ENCODE measurements around the gene CDC14A. TPM values are rescaled to one million over a fixed set of nuclear protein-coding genes. Genes with fewer than 3 reads are reported as not detected.

The CDC14A gene
- total and polyA plus RNA-seq, 2 donors = 8.3 to 9.8 TPM

GRCh38 chr1:100565937-100566699 is 213.8 kb downstream of the CDC14A start:
- H3K9me3 ChIP-seq (ENCODE audit: control insufficient read depth in 2 of 2, insufficient read depth in 1 of 2, low read length in 1 of 2) = no peaks in the 10 kb centered on the region
- no peak overlapping the region for H3K27ac ChIP-seq (ENCODE audit: low read depth in 1 of 2, low read length in 1 of 2)
- WGBS = 88% methylated on average over 5 of the region's 5 CpGs
- no peaks in the 10 kb centered on the region for H3K27me3 ChIP-seq (ENCODE audit: control insufficient read depth in 2 of 2, insufficient read depth in 1 of 2, low read length in 1 of 2)
- H3K36me3 ChIP-seq (ENCODE audit: control insufficient read depth in 2 of 2, insufficient read depth in 2 of 2, low read length in 1 of 2) = no peaks in the 10 kb centered on the region
- H3K4me1 ChIP-seq (ENCODE audit: control insufficient read depth in 2 of 2, insufficient read depth in 2 of 2, low read length in 2 of 2) = no peaks in the 10 kb centered on the region
- no peak for DNase-seq (ENCODE audit: low read depth in 6 of 9, low spot score in 9 of 9)
- H3K4me3 ChIP-seq (ENCODE audit: low read length in 2 of 2) = no peak overlapping the region

- Histone ChIP-seq H3K36me3 (ENCODE audit: control insufficient read depth in 2 of 2, insufficient read depth in 2 of 2, low read length in 1 of 2) (no peaks in the 10 kb centered on the region), H3K4me1 (ENCODE audit: control insufficient read depth in 2 of 2, insufficient read depth in 2 of 2, low read length in 2 of 2) (no peaks in the 10 kb centered on the region), H3K27me3 (ENCODE audit: control insufficient read depth in 2 of 2, insufficient read depth in 1 of 2, low read length in 1 of 2) (no peaks in the 10 kb centered on the region), H3K27ac (ENCODE audit: low read depth in 1 of 2, low read length in 1 of 2) (no peak overlapping the region), H3K4me3 (ENCODE audit: low read length in 2 of 2) (no peak overlapping the region), H3K9me3 (ENCODE audit: control insufficient read depth in 2 of 2, insufficient read depth in 1 of 2, low read length in 1 of 2) (no peaks in the 10 kb centered on the region)
- WGBS = 1% methylated on average over 1 of the region's 1 CpG
- DNase-seq (ENCODE audit: low read depth in 6 of 9, low spot score in 9 of 9) = no peak
These were observed 214.8 kb downstream of the CDC14A start for GRCh38 chr1:100567062-100567461.

Other genes starting within 250 kb of the CDC14A start
- gene SASS6, start 219.6 kb upstream of the CDC14A start, total RNA-seq = 7.4 TPM
- 4.9 TPM for gene SASS6, start 219.6 kb upstream of the CDC14A start, polyA plus RNA-seq
- gene TRMT13, start 219.3 kb upstream of the CDC14A start, total RNA-seq = 15.8 TPM
- 24.7 TPM for gene TRMT13, start 219.3 kb upstream of the CDC14A start, polyA plus RNA-seq
- 1.7 TPM for gene LRRC39, start 174.2 kb upstream of the CDC14A start, total RNA-seq
- gene LRRC39, start 174.2 kb upstream of the CDC14A start, polyA plus RNA-seq = 6.7 TPM
- 6.8 TPM for gene DBT, start 102.7 kb upstream of the CDC14A start, total RNA-seq
- 4.5 TPM for gene DBT, start 102.7 kb upstream of the CDC14A start, polyA plus RNA-seq
- 29.5 TPM for gene RTCA, start 86.3 kb upstream of the CDC14A start, total RNA-seq
- gene RTCA, start 86.3 kb upstream of the CDC14A start, polyA plus RNA-seq = 35.3 TPM
- gene GPR88, start 185.6 kb downstream of the CDC14A start, total RNA-seq = 0.05 TPM
- gene GPR88, start 185.6 kb downstream of the CDC14A start, polyA plus RNA-seq = 0.48 TPM